CD4-positive, alpha-beta T cell treated with Interleukin-1 beta for 1 hour (primary cell): ENCODE results near the gene ZBED4.

Experiments used
- DNase-seq, 2 donors: peaks; one replicate each; pipeline ENCODE4 v3.0.0-alpha.2; 2020 to 2022

The ZBED4 gene

GRCh38 chr22:49856766-49857618 lies 3.3 kb downstream of the ZBED4 start:
- DNase-seq = no peak

- DNase-seq = no peak
These were observed 5.2 kb downstream of the ZBED4 start for GRCh38 chr22:49858827-49859226.

- no peak for DNase-seq
These were observed 8.2 kb downstream of the ZBED4 start for GRCh38 chr22:49861642-49862495.

- DNase-seq = no peak
These were observed 8.8 kb downstream of the ZBED4 start for GRCh38 chr22:49862496-49862776.

- no peak for DNase-seq
These were observed 10.3 kb downstream of the ZBED4 start for GRCh38 chr22:49863931-49864330.

- DNase-seq = no peak
These were observed 11.5 kb downstream of the ZBED4 start for GRCh38 chr22:49865156-49865555.

- no peak for DNase-seq
These were observed 12.5 kb downstream of the ZBED4 start for GRCh38 chr22:49866134-49866533.

GRCh38 chr22:49866646-49867045 lies 13.0 kb downstream of the ZBED4 start:
- no peak for DNase-seq

- DNase-seq = peak in 1 of 2 donors; percentile 41
These were observed 13.9 kb downstream of the ZBED4 start for GRCh38 chr22:49867303-49868265.

GRCh38 chr22:49869086-49869830 lies 15.6 kb downstream of the ZBED4 start:
- DNase-seq = no peak

GRCh38 chr22:49869845-49870712 lies 16.4 kb downstream of the ZBED4 start:
- DNase-seq = peak in 1 of 2 donors; percentile 67

- no peak for DNase-seq
These were observed 17.8 kb downstream of the ZBED4 start for GRCh38 chr22:49871482-49871881.

GRCh38 chr22:49872347-49872746 lies 18.7 kb downstream of the ZBED4 start:
- DNase-seq = no peak

GRCh38 chr22:49873228-49873940 lies 19.7 kb downstream of the ZBED4 start:
- no peak for DNase-seq

GRCh38 chr22:49877642-49878041 lies 24.0 kb downstream of the ZBED4 start:
- no peak for DNase-seq

- no peak for DNase-seq
These were observed 24.6 kb downstream of the ZBED4 start for GRCh38 chr22:49878206-49878605.

GRCh38 chr22:49879871-49880270 lies 26.2 kb downstream of the ZBED4 start:
- no peak for DNase-seq

- DNase-seq = no peak
These were observed 26.6 kb downstream of the ZBED4 start for GRCh38 chr22:49880281-49880680.

- no peak for DNase-seq
These were observed 28.2 kb downstream of the ZBED4 start for GRCh38 chr22:49881856-49882255.

- no peak for DNase-seq
These were observed 29.1 kb downstream of the ZBED4 start for GRCh38 chr22:49882519-49883293.
